Caco-2 (cell line): ENCODE results near the gene PIPOX. TPM values are rescaled to one million over a fixed set of nuclear protein-coding genes. Genes with fewer than 3 reads are reported as not detected.

ENCODE experiments used
- BruUV-seq: library from RNA; stranded (reverse); fragments of 400-500 nt; replicated peaks from 2 replicates; lab custom pipeline; 2021; lab: Mats Ljungman, UMichigan
- CTCF ChIA-PET: fragments of 300-600 bp; sonication (Branson Sonifier 250); formaldehyde crosslinking; loops from one replicate; lab custom pipeline; 2022; ENCODE audit warnings: antibody characterized with exemption; lab: Charles Lee
- POLR2A ChIA-PET: fragments of 300-600 bp; sonication (Branson Sonifier 250); formaldehyde crosslinking; loops from one replicate; lab custom pipeline; 2022; ENCODE audit warnings: antibody characterized with exemption; lab: Charles Lee
- DNase-seq, 2 experiments: peaks; one replicate each; pipeline versions ENCODE4 v3.0.0 to v3.0.0-alpha.2; 2020 to 2022
- H3K27me3 ChIP-seq: replicated peaks from 2 replicates; pipeline ENCODE4 v1.6.0; 2011; ENCODE audit warnings: low read length; ENCODE audit not compliant: control insufficient read depth, insufficient read depth
- H3K36me3 ChIP-seq: 2 replicates; pipeline ENCODE4 v1.5.1; 2011; ENCODE audit warnings: low read length; ENCODE audit not compliant: control insufficient read depth, insufficient read depth
- H3K4me1 ChIP-seq: fragments of 250-450 bp; sonication (Bioruptor Pico); 2 replicates; pipeline ENCODE4 v1.5.1; 2020; ENCODE audit warnings: mild to moderate bottlenecking
- H3K4me3 ChIP-seq: 2 replicates; pipeline ENCODE4 v1.5.1; 2011; ENCODE audit warnings: low read depth, mild to moderate bottlenecking, control low read depth, low read length
- H3K9me3 ChIP-seq: fragments of 250-450 bp; sonication (Bioruptor Pico); 2 replicates; pipeline ENCODE4 v1.5.1; 2020; ENCODE audit warnings: mild to moderate bottlenecking, moderate library complexity
- H3K27ac Mint-ChIP-seq: one replicate; pipeline ENCODE4 v1.8.0; 2022; ENCODE audit warnings: mixed read lengths; ENCODE audit not compliant: unreplicated experiment
- H3K27me3 Mint-ChIP-seq: one replicate; pipeline ENCODE4 v1.8.0; 2022; ENCODE audit warnings: mixed read lengths; ENCODE audit not compliant: insufficient read depth, unreplicated experiment
- H3K36me3 Mint-ChIP-seq: one replicate; pipeline ENCODE4 v1.8.0; 2022; ENCODE audit warnings: mild to moderate bottlenecking, mixed read lengths; ENCODE audit not compliant: insufficient read depth, unreplicated experiment
- H3K4me1 Mint-ChIP-seq: one replicate; pipeline ENCODE4 v1.8.0; 2022; ENCODE audit warnings: low read depth, mixed read lengths; ENCODE audit not compliant: unreplicated experiment
- H3K4me3 Mint-ChIP-seq: one replicate; pipeline ENCODE4 v1.8.0; 2022; ENCODE audit warnings: mild to moderate bottlenecking, moderate library complexity, mixed read lengths; ENCODE audit not compliant: unreplicated experiment
- H3K9me3 Mint-ChIP-seq: one replicate; pipeline ENCODE4 v1.8.0; 2022; ENCODE audit warnings: mixed read lengths; ENCODE audit not compliant: unreplicated experiment
- intact Hi-C: fragments of 100-400 bp; cut with micrococcal nuclease; formaldehyde crosslinking; loops from one replicate; pipeline ENCODE4 v1.10.0; 2022; ENCODE audit not compliant: unreplicated experiment
- total RNA-seq: library from RNA; stranded (reverse); gene quantifications from 2 replicates; pipeline ENCODE4 v1.2.3, GENCODE V29; 2022
- TF ChIP-seq, protein P1 (sequence below), 2 experiments: fragments of 200-600 bp in 1 of 2; IDR thresholded peaks; 1 replicate in 1 of 2; 2 replicates in 1 of 2; pipeline versions ENCODE4 v1.5.1 to v1.8.0; 2011 to 2022; ENCODE audit warnings: antibody characterized with exemption in 1 of 2, control low read depth in 1 of 2, inconsistent platforms in 1 of 2, low read depth in 1 of 2, low read length in 1 of 2, mild to moderate bottlenecking in 1 of 2, moderate library complexity in 1 of 2; ENCODE audit not compliant: insufficient read depth in 1 of 2, severe bottlenecking in 1 of 2, unreplicated experiment in 1 of 2

Gene PIPOX
- total RNA-seq, 1 experiment from 2014 or later = 2.2 TPM

GRCh38 chr17:29103341-29103740 is 60.4 kb downstream of the PIPOX start:
- Mint-ChIP-seq H3K27ac (no peak overlapping the region), H3K4me1 (no peaks in the 10 kb centered on the region), H3K9me3 (no peaks in the 10 kb centered on the region), H3K4me3 (no peak overlapping the region), H3K27me3 (no peaks in the 10 kb centered on the region), H3K36me3 (peaks cover 29% of the 10 kb centered on the region)
- DNase-seq = no peak
- BruUV-seq = no TSS peak
- TF ChIP-seq, protein P1, sequence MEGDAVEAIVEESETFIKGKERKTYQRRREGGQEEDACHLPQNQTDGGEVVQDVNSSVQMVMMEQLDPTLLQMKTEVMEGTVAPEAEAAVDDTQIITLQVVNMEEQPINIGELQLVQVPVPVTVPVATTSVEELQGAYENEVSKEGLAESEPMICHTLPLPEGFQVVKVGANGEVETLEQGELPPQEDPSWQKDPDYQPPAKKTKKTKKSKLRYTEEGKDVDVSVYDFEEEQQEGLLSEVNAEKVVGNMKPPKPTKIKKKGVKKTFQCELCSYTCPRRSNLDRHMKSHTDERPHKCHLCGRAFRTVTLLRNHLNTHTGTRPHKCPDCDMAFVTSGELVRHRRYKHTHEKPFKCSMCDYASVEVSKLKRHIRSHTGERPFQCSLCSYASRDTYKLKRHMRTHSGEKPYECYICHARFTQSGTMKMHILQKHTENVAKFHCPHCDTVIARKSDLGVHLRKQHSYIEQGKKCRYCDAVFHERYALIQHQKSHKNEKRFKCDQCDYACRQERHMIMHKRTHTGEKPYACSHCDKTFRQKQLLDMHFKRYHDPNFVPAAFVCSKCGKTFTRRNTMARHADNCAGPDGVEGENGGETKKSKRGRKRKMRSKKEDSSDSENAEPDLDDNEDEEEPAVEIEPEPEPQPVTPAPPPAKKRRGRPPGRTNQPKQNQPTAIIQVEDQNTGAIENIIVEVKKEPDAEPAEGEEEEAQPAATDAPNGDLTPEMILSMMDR (IDR thresholded peaks at IDR 0.05; ENCODE audit: insufficient read depth in 1 of 2, low read depth in 1 of 2, low read length in 1 of 2, severe bottlenecking in 1 of 2, unreplicated experiment in 1 of 2) = no peak
- Histone ChIP-seq H3K27me3 (no peaks in the 10 kb centered on the region), H3K4me3 (no peak overlapping the region), H3K4me1 (peaks cover 7% of the 10 kb centered on the region), H3K36me3 (peaks cover 2% of the 10 kb centered on the region), H3K9me3 (no peaks in the 10 kb centered on the region)
- intact Hi-C loops = no loop called here
- ChIA-PET CTCF (no interaction called here), POLR2A (interaction anchor here (0.5 kb wide), 1 partner anchor 23 kb away, joined by 3 read pairs; no protein-coding TSS in a partner anchor)

Other genes starting within 250 kb of the PIPOX start
- gene FAM222B, start 200.4 kb upstream of the PIPOX start, total RNA-seq = 37.6 and 39.5 TPM in 2 replicates
- gene ERAL1, start 188.1 kb upstream of the PIPOX start, total RNA-seq = 77.4 and 85.1 TPM in 2 replicates
- gene FLOT2, start 145.4 kb upstream of the PIPOX start, total RNA-seq = 182 and 189 TPM in 2 replicates
- gene DHRS13, start 140.1 kb upstream of the PIPOX start, total RNA-seq = 32.8 and 38.0 TPM in 2 replicates
- gene PHF12, start 91.6 kb upstream of the PIPOX start, total RNA-seq = 49.9 and 56.5 TPM in 2 replicates
- not detected in 2 replicates for gene SEZ6, start 37.1 kb upstream of the PIPOX start, total RNA-seq
- 47.1 and 55.5 TPM in 2 replicates for gene MYO18A, start 137.3 kb downstream of the PIPOX start, total RNA-seq
- not detected in 2 replicates for gene CRYBA1, start 203.7 kb downstream of the PIPOX start, total RNA-seq